Cardiac muscle cell (in vitro differentiated cells and primary cell): Measurements from ENCODE around the gene EPG5. TPM values are rescaled to one million over a fixed set of nuclear protein-coding genes. Genes with fewer than 3 reads are reported as not detected.

Source experiments
- DNase-seq, 2 donors: peaks; one replicate each; pipeline versions ENCODE4 v3.0.0 to v3.0.0-alpha.2; 2010 to 2017; ENCODE audit warnings: low read depth in 1 of 2, low spot score in 1 of 2
- H3K27ac ChIP-seq: fragments of 200-600 bp; sonication (generic); 2 replicates; pipeline ENCODE4 v1.5.1; 2016
- H3K27me3 ChIP-seq: fragments of 200-600 bp; sonication (generic); 2 replicates; pipeline ENCODE4 v1.6.0; 2016; ENCODE audit warnings: control low read depth
- H3K36me3 ChIP-seq: fragments of 200-600 bp; sonication (generic); 2 replicates; pipeline ENCODE4 v1.5.1; 2016; ENCODE audit warnings: control low read depth
- H3K4me1 ChIP-seq: fragments of 200-600 bp; sonication (generic); 2 replicates; pipeline ENCODE4 v1.8.1; 2017; ENCODE audit warnings: low read depth, mild to moderate bottlenecking, mixed run types
- H3K4me3 ChIP-seq: fragments of 200-600 bp; sonication (generic); 2 replicates; pipeline ENCODE4 v1.5.1; 2016; ENCODE audit warnings: mild to moderate bottlenecking
- H3K9me3 ChIP-seq: fragments of 200-600 bp; sonication (generic); 2 replicates; pipeline ENCODE4 v1.5.1; 2017; ENCODE audit warnings: low read depth, mild to moderate bottlenecking, control low read depth
- CTCF ChIP-seq: IDR thresholded peaks from 2 replicates; pipeline ENCODE4 v1.5.1; 2012; ENCODE audit warnings: low read depth, mild to moderate bottlenecking, low read length
- polyA plus RNA-seq: library from polyadenylated mRNA; unstranded; fragments of >200 nt; fragmentation: Nextera tagmentation; extraction: Ambion mirVana; gene quantifications from 2 replicates; pipeline ENCODE4 v1.2.1, GENCODE V29; 2016
- total RNA-seq: library from RNA; depleted of rRNA; stranded (reverse); fragments of >200 nt; gene quantifications from 2 replicates; pipeline ENCODE4 v1.2.3, GENCODE V29; 2016

Gene EPG5
- total and polyA plus RNA-seq, 2 experiments from 2014 or later, result 7.5 to 17.7 TPM

- Histone ChIP-seq H3K27ac (no peak overlapping the region), H3K4me3 (no peak overlapping the region), H3K4me1 (peaks cover 9% of the 10 kb centered on the region), H3K36me3 (peaks cover 42% of the 10 kb centered on the region), H3K9me3 (no peaks in the 10 kb centered on the region), H3K27me3 (no peaks in the 10 kb centered on the region)
- no peak for TF ChIP-seq CTCF
- peak in 1 of 2 donors; percentile 97 for DNase-seq
Observed at GRCh38 chr18:45856531-45856930, 110.6 kb downstream of the EPG5 start.

- Histone ChIP-seq H3K4me1 (peaks cover 19% of the 10 kb centered on the region), H3K9me3 (no peaks in the 10 kb centered on the region), H3K27me3 (no peaks in the 10 kb centered on the region), H3K27ac (no peak overlapping the region), H3K36me3 (peaks cover 34% of the 10 kb centered on the region), H3K4me3 (no peak overlapping the region)
- no peak for TF ChIP-seq CTCF
- DNase-seq, result no peak
Observed at GRCh38 chr18:45854036-45854586, 113.0 kb downstream of the EPG5 start.

GRCh38 chr18:45852631-45853030, 114.5 kb downstream of the EPG5 start:
- Histone ChIP-seq H3K36me3 (peaks cover 21% of the 10 kb centered on the region), H3K4me3 (no peak overlapping the region), H3K27ac (no peak overlapping the region), H3K4me1 (peaks cover 19% of the 10 kb centered on the region), H3K9me3 (no peaks in the 10 kb centered on the region), H3K27me3 (no peaks in the 10 kb centered on the region)
- TF ChIP-seq CTCF, result no peak
- peak in 1 of 2 donors; percentile 53 for DNase-seq

- Histone ChIP-seq H3K9me3 (no peaks in the 10 kb centered on the region), H3K36me3 (peaks cover 10% of the 10 kb centered on the region), H3K27ac (peak overlapping the region; percentile 63), H3K4me3 (no peak overlapping the region), H3K4me1 (peaks cover 19% of the 10 kb centered on the region), H3K27me3 (no peaks in the 10 kb centered on the region)
- TF ChIP-seq CTCF, result no peak
- peak in 1 of 2 donors; percentile 63 for DNase-seq
Observed at GRCh38 chr18:45851161-45851925, 115.8 kb downstream of the EPG5 start.

- Histone ChIP-seq H3K36me3 (no peaks in the 10 kb centered on the region), H3K4me3 (no peak overlapping the region), H3K4me1 (peaks cover 27% of the 10 kb centered on the region), H3K27me3 (no peaks in the 10 kb centered on the region), H3K9me3 (no peaks in the 10 kb centered on the region), H3K27ac (no peak overlapping the region)
- no peak for DNase-seq
- peak; percentile 21 for TF ChIP-seq CTCF
Observed at GRCh38 chr18:45850021-45850420, 117.1 kb downstream of the EPG5 start.
